H1 (cell line): Measurements from ENCODE around the gene ATP6V1C2. TPM values are rescaled to one million over a fixed set of nuclear protein-coding genes. Genes with fewer than 3 reads are reported as not detected.

Experiments
- CTCF ChIA-PET: fragments of 300-600 bp; sonication (Branson Sonifier 250); formaldehyde crosslinking; loops from one replicate; lab custom pipeline; 2021; ENCODE audit not compliant: partially characterized antibody; lab: Charles Lee
- POLR2A ChIA-PET: fragments of 300-600 bp; sonication (Branson Sonifier 250); formaldehyde crosslinking; loops from one replicate; lab custom pipeline; 2021; ENCODE audit warnings: inconsistent platforms; ENCODE audit not compliant: partially characterized antibody; lab: Charles Lee
- DNase-seq, 2 experiments: peaks; one replicate each; pipeline versions ENCODE4 v3.0.0 to v3.0.0-alpha.2; 2010 to 2022; ENCODE audit warnings: low spot score in 2 of 2, low read depth in 1 of 2, mixed read lengths in 1 of 2
- FAIRE-seq: peaks from 2 replicates; lab custom pipeline; 2011; peaks lifted over from hg19 to GRCh38; lab: Jason Lieb, UNC
- H2AFZ ChIP-seq: 2 replicates; pipeline ENCODE4 v1.8.1; 2012; ENCODE audit warnings: low read length, inconsistent platforms
- H2AK5ac ChIP-seq: 2 replicates; pipeline ENCODE4 v1.6.1; 2013; ENCODE audit warnings: low read depth, low read length
- H2BK120ac ChIP-seq: replicated peaks from 2 replicates; pipeline ENCODE3; 2013; ENCODE audit warnings: low read depth, low read length, inconsistent platforms
- H2BK12ac ChIP-seq: 2 replicates; pipeline ENCODE4 v1.6.1; 2013; ENCODE audit warnings: low read depth, low read length
- H2BK15ac ChIP-seq: 2 replicates; pipeline ENCODE4 v1.6.1; 2013; ENCODE audit warnings: low read length
- H2BK20ac ChIP-seq: 2 replicates; pipeline ENCODE4 v1.6.1; 2013; ENCODE audit warnings: low read length
- H2BK5ac ChIP-seq: 2 replicates; pipeline ENCODE4 v1.6.1; 2013; ENCODE audit warnings: low read depth, low read length
- H3K14ac ChIP-seq: 2 replicates; pipeline ENCODE4 v1.6.1; 2013; ENCODE audit warnings: inconsistent platforms; ENCODE audit not compliant: insufficient read length
- H3K18ac ChIP-seq: 2 replicates; pipeline ENCODE4 v1.6.1; 2013; ENCODE audit warnings: low read length; ENCODE audit errors: extremely low read depth
- H3K23ac ChIP-seq: 2 replicates; pipeline ENCODE4 v1.6.1; 2013; ENCODE audit warnings: inconsistent platforms; ENCODE audit not compliant: insufficient read length
- H3K23me2 ChIP-seq: 2 replicates; pipeline ENCODE4 v1.6.1; 2013; ENCODE audit warnings: low read depth, low read length
- H3K27ac ChIP-seq: 2 replicates; pipeline ENCODE4 v1.6.1; 2011; ENCODE audit warnings: low read depth, low read length, inconsistent platforms
- H3K27me3 ChIP-seq, 4 experiments: replicated peaks in 1 of 4; 1 replicate in 1 of 4; 2 replicates in 3 of 4; pipeline versions ENCODE4 v1.6.1 to v1.8.1; 2011 to 2013; ENCODE audit warnings: low read length in 3 of 4, mild to moderate bottlenecking in 3 of 4, inconsistent platforms in 2 of 4, mixed read lengths in 2 of 4, moderate library complexity in 1 of 4; ENCODE audit not compliant: control insufficient read depth in 3 of 4, insufficient read depth in 3 of 4; ENCODE audit errors: extremely low read depth in 1 of 4
- H3K36me3 ChIP-seq, 4 experiments: 2 replicates each; pipeline versions ENCODE4 v1.6.1 to v1.8.1; 2011 to 2013; ENCODE audit warnings: mild to moderate bottlenecking in 4 of 4, low read length in 3 of 4, moderate library complexity in 2 of 4, control low read depth in 1 of 4, inconsistent platforms in 1 of 4; ENCODE audit not compliant: insufficient read depth in 4 of 4, control insufficient read depth in 2 of 4
- H3K4ac ChIP-seq: replicated peaks from 2 replicates; pipeline ENCODE3; 2013; ENCODE audit warnings: low read length, low read depth, mixed read lengths, inconsistent platforms; ENCODE audit not compliant: insufficient read length
- H3K4me1 ChIP-seq, 4 experiments: replicated peaks in 1 of 4; 1 replicate in 1 of 4; 2 replicates in 3 of 4; pipeline versions ENCODE4 v1.6.1 to v1.8.1; 2011 to 2013; ENCODE audit warnings: low read length in 3 of 4, inconsistent platforms in 2 of 4, mixed read lengths in 1 of 4; ENCODE audit not compliant: insufficient read depth in 4 of 4, control insufficient read depth in 3 of 4
- H3K4me2 ChIP-seq, 2 experiments: 2 replicates each; pipeline versions ENCODE4 v1.6.1 to v1.8.1; 2011 to 2013; ENCODE audit warnings: low read depth in 2 of 2, low read length in 2 of 2, control low read depth in 1 of 2, inconsistent platforms in 1 of 2, mild to moderate bottlenecking in 1 of 2; ENCODE audit not compliant: insufficient read depth in 1 of 2
- H3K4me3 ChIP-seq, 4 experiments: fragments of 200-600, 300-600 bp in 1 of 4; sonication (generic), shearing (Covaris generic), sonication (Bioruptor Twin) in 1 of 4; 2 replicates each; pipeline versions ENCODE4 v1.5.1 to v1.8.1; 2011 to 2016; ENCODE audit warnings: low read length in 4 of 4, low read depth in 3 of 4, control low read depth in 2 of 4, inconsistent platforms in 2 of 4, mild to moderate bottlenecking in 2 of 4, mixed read lengths in 1 of 4, moderate library complexity in 1 of 4; ENCODE audit not compliant: insufficient read depth in 2 of 4; ENCODE audit errors: extremely low read depth in 1 of 4
- H3K56ac ChIP-seq: replicated peaks from 2 replicates; pipeline ENCODE3; 2013; ENCODE audit warnings: low read depth, mild to moderate bottlenecking, mixed read lengths, low read length, inconsistent platforms; ENCODE audit not compliant: insufficient read length
- H3K79me1 ChIP-seq: 2 replicates; pipeline ENCODE4 v1.6.1; 2013; ENCODE audit warnings: low read depth, low read length, control low read depth
- H3K79me2 ChIP-seq, 2 experiments: 2 replicates each; pipeline versions ENCODE4 v1.6.1 to v1.8.1; 2012 to 2013; ENCODE audit warnings: low read length in 2 of 2, mild to moderate bottlenecking in 2 of 2, inconsistent platforms in 1 of 2; ENCODE audit not compliant: insufficient read depth in 2 of 2, control insufficient read depth in 1 of 2
- H3K9ac ChIP-seq, 4 experiments: replicated peaks in 1 of 4; 1 replicate in 1 of 4; 2 replicates in 3 of 4; pipeline versions ENCODE4 v1.6.1 to v1.8.1; 2011 to 2013; ENCODE audit warnings: low read depth in 3 of 4, low read length in 3 of 4, control low read depth in 2 of 4, mild to moderate bottlenecking in 2 of 4, moderate library complexity in 2 of 4, inconsistent platforms in 1 of 4; ENCODE audit errors: extremely low read depth in 1 of 4
- H3K9me3 ChIP-seq, 2 experiments: 2 replicates each; pipeline versions ENCODE4 v1.6.1 to v1.8.1; 2012 to 2013; ENCODE audit warnings: mild to moderate bottlenecking in 2 of 2, moderate library complexity in 2 of 2, control low read depth in 1 of 2, inconsistent platforms in 1 of 2, low read depth in 1 of 2, low read length in 1 of 2, mixed read lengths in 1 of 2; ENCODE audit not compliant: insufficient read depth in 2 of 2
- H4K20me1 ChIP-seq, 2 experiments: replicated peaks in 1 of 2; 2 replicates each; pipeline versions ENCODE3 to v1.8.1; 2011 to 2013; ENCODE audit warnings: inconsistent platforms in 2 of 2, low read length in 2 of 2, mild to moderate bottlenecking in 1 of 2; ENCODE audit not compliant: insufficient read depth in 2 of 2, control insufficient read depth in 1 of 2
- H4K5ac ChIP-seq: 2 replicates; pipeline ENCODE4 v1.6.1; 2013; ENCODE audit warnings: low read length, low read depth, mixed read lengths, inconsistent platforms; ENCODE audit not compliant: insufficient read length
- H4K8ac ChIP-seq: 2 replicates; pipeline ENCODE4 v1.8.0; 2013; ENCODE audit warnings: mild to moderate bottlenecking, moderate library complexity, low read length, inconsistent platforms; ENCODE audit not compliant: insufficient read depth; ENCODE audit errors: extremely low read depth
- H4K91ac ChIP-seq: replicated peaks from 2 replicates; pipeline ENCODE3; 2013; ENCODE audit warnings: low read length, mixed read lengths, inconsistent platforms; ENCODE audit not compliant: insufficient read length
- ATF2 ChIP-seq: IDR thresholded peaks from 2 replicates; pipeline ENCODE4 v1.6.1; 2012; ENCODE audit warnings: low read length, inconsistent platforms
- BRCA1 ChIP-seq: IDR thresholded peaks from 2 replicates; pipeline ENCODE4 v1.6.1; 2012; ENCODE audit warnings: low read depth, low read length, improper control_type of control experiment
- KDM5A ChIP-seq: fragments of 200-600 bp; IDR thresholded peaks from 2 replicates; pipeline ENCODE4 v1.7.1; 2012; ENCODE audit warnings: mild to moderate bottlenecking, low read length, inconsistent platforms, mixed read lengths
- PHF8 ChIP-seq: fragments of 200-600 bp; sonication (generic); conservative IDR thresholded peaks from 2 replicates; pipeline ENCODE4 v1.7.1; 2012; ENCODE audit warnings: low read depth, mild to moderate bottlenecking, inconsistent platforms, low read length, moderate library complexity
- POLR2AphosphoS5 ChIP-seq: IDR thresholded peaks from 2 replicates; pipeline ENCODE4 v1.6.1; 2011; ENCODE audit warnings: low read depth, low read length
- SUZ12 ChIP-seq: fragments of 200-600 bp; sonication (generic); IDR thresholded peaks from 2 replicates; pipeline ENCODE4 v1.6.1; 2012; ENCODE audit warnings: mild to moderate bottlenecking, inconsistent platforms, low read length, moderate library complexity, mixed read lengths
- WGBS, 2 experiments: shearing (Covaris generic) in 1 of 2; methylation state at CpG; one replicate each; pipeline versions ENCODE4 v1.1.6 to v1.1.7; 2013 to 2015; ENCODE audit warnings: low lambda C conversion rate in 2 of 2, mixed read lengths in 2 of 2, inconsistent platforms in 1 of 2, low coverage in 1 of 2, missing lambda C conversion rate in 1 of 2; ENCODE audit not compliant: insufficient replicate concordance in 2 of 2, insufficient coverage in 1 of 2, insufficient read length in 1 of 2; ENCODE audit errors: extremely low coverage in 1 of 2, missing lambda C conversion rate in 1 of 2; 5-methylcytosine and 5-hydroxymethylcytosine counted together
- polyA plus RNA-seq, 7 experiments: library from polyadenylated mRNA; depleted of rRNA in 3 of 7; stranded (reverse) in 5 of 7; unstranded in 2 of 7; fragments of >200 nt in 5 of 7; fragments of 200-250 nt in 2 of 7; gene quantifications; 1 replicate in 5 of 7; 2 replicates in 1 of 7; 4 replicates in 1 of 7; pipeline versions ENCODE4 v1.2.1 to v1.2.3, GENCODE V29; 2011 to 2013; ENCODE audit warnings: missing spikeins in 2 of 7, mixed read lengths in 2 of 7
- total RNA-seq: library from RNA; stranded (reverse); fragmentation: NEBNext Ultra II Directional; extraction: Animal tissue kit (Norgen Biotek cat#: 25700); gene quantifications from 2 replicates; pipeline ENCODE4 v1.2.1, GENCODE V29; 2021

Gene ATP6V1C2
- total and polyA plus RNA-seq, 2 of the 8 experiments (the other 6 are each of a cell fraction or from before 2014, with no cell fraction given) = 0.29 to 0.74 TPM

GRCh38 chr2:10800163-10800562 is 78.7 kb downstream of the ATP6V1C2 start:
- CTCF ChIA-PET = interaction anchor here (0.5 to 1.8 kb wide), 6 partner anchors 12 to 272 kb away, joined by 3 to 5 read pairs (median 3); no protein-coding TSS in a partner anchor
- H2BK5ac ChIP-seq = no peak overlapping the region
- WGBS, 2 experiments = 90 to 100% methylated on average over 1 to 4 of the region's 4 CpGs

More at GRCh38 chr2:10800163-10800562, 78.7 kb downstream of the ATP6V1C2 start:
- H4K8ac ChIP-seq = no peak overlapping the region
- no peaks in the 10 kb centered on the region for H3K23me2 ChIP-seq
- H4K20me1 ChIP-seq = peaks cover 4 to 18% of the 10 kb centered on the region in 2 experiments
- no peak overlapping the region for H2BK15ac ChIP-seq
- POLR2A ChIA-PET = interaction anchor here (0.6 kb wide), 1 partner anchor 25 kb away, joined by 6 read pairs; no protein-coding TSS in a partner anchor
- H3K79me1 ChIP-seq = peaks cover 10% of the 10 kb centered on the region; the same call in 1 of the 2 replicates
- H3K4me2 ChIP-seq = no peak overlapping the region
- no peak overlapping the region for H4K91ac ChIP-seq
- no peak overlapping the region for H2AFZ ChIP-seq
- H2AK5ac ChIP-seq = no peak overlapping the region
- no peak overlapping the region for H3K23ac ChIP-seq
- H3K56ac ChIP-seq = no peak overlapping the region
- no peak overlapping the region for H3K14ac ChIP-seq
- DNase-seq = no peak
- H3K4me1 ChIP-seq = no peaks in the 10 kb centered on the region
- no peak overlapping the region for H4K5ac ChIP-seq
- peaks cover 11 to 83% of the 10 kb centered on the region in 2 experiments for H3K79me2 ChIP-seq
- H3K18ac ChIP-seq = no peak overlapping the region
- TF ChIP-seq SUZ12 (no peak), POLR2AphosphoS5 (no peak), BRCA1 (no peak), PHF8 (no peak), ATF2 (no peak), KDM5A (no peak)
- H2BK12ac ChIP-seq = no peak overlapping the region
- H3K27ac ChIP-seq = no peak overlapping the region
- H3K4ac ChIP-seq = no peak overlapping the region
- no peaks in the 10 kb centered on the region for H3K9me3 ChIP-seq
- no peak overlapping the region for H2BK20ac ChIP-seq
- H3K4me3 ChIP-seq = no peak overlapping the region
- H2BK120ac ChIP-seq = no peak overlapping the region
- H3K9ac ChIP-seq = no peak overlapping the region
- H3K36me3 ChIP-seq = peaks cover 5 to 62% (median 32%) of the 10 kb centered on the region in 4 experiments; a peak in 7 of 8 replicates
- FAIRE-seq = no peak
- no peaks in the 10 kb centered on the region for H3K27me3 ChIP-seq
